ENCODE measurements around the gene CD38.
"Not testable (repeated sequence)": the region's sequence is repeated elsewhere in the genome, so short reads cannot be mapped to it uniquely, and the experiment has no call there.

The CD38 gene

GRCh38 chr4:15762460-15762859 lies 15.7 kb upstream of the CD38 start:
- not testable (repeated sequence) for DNase-seq (ENCODE audit: low read depth, low spot score); H3K36me3 ChIP-seq (ENCODE audit: control insufficient read depth, insufficient read depth, low read length); H3K27ac ChIP-seq (ENCODE audit: low read length); H3K4me1 ChIP-seq (ENCODE audit: control insufficient read depth, insufficient read depth, low read length); H3K9me3 ChIP-seq (ENCODE audit: control insufficient read depth, insufficient read depth, low read length); H3K4me3 ChIP-seq (ENCODE audit: low read length); H3K27me3 ChIP-seq (ENCODE audit: control insufficient read depth, insufficient read depth, low read length)

GRCh38 chr4:15765391-15765790 lies 12.7 kb upstream of the CD38 start:
- H3K4me1 ChIP-seq (ENCODE audit: control insufficient read depth, insufficient read depth, low read length): no peaks in the 10 kb centered on the region
- no peaks in the 10 kb centered on the region for H3K27me3 ChIP-seq (ENCODE audit: control insufficient read depth, insufficient read depth, low read length)
- H3K4me3 ChIP-seq (ENCODE audit: low read length): no peak overlapping the region
- H3K9me3 ChIP-seq (ENCODE audit: control insufficient read depth, insufficient read depth, low read length): no peaks in the 10 kb centered on the region
- no CpG with 5 or more reads among the region's 6 CpGs for WGBS (ENCODE audit: insufficient coverage, insufficient read length)
- DNase-seq (ENCODE audit: low read depth, low spot score): no peak
- H3K27ac ChIP-seq (ENCODE audit: low read length): no peak overlapping the region
- no peaks in the 10 kb centered on the region for H3K36me3 ChIP-seq (ENCODE audit: control insufficient read depth, insufficient read depth, low read length)

DNA sequence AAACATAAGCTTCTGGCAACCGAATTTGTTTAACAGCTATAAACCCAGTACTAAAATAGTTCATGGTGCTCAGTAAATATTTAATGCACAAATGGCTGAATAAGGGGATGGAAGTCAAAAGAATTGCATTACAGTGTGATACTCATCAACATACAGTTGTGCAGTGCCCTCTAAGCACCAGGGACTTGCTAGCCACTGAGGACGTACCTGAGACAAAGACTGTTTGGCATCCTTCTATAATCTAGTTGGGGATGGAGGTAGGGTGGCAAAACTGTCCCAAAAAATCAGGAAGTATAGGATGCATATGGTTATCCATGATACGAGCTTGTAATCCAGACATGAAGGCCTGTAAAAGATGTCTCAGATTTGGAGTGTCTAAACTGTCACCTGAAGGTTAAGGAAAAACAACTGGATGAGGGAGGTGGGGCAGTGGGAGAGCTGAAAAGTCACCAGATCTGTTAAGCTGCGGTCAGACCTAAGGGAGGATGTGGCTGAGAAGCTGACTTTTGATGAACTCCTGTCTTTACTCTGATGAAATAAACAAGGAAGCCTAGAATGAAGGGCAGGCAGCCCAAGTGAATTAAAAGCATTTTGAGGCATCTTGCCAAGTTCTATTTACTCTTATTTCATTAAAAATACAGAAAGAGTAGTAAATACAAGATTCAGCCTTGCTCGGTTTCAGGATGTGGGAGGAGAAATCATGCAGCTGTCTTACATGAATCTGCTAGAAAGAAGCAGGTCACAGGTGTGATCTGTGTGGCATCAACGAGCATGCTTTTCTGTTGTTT lies 12.0 kb upstream of the CD38 start:
- H3K27me3 ChIP-seq (ENCODE audit: control insufficient read depth, insufficient read depth, low read length): no peaks in the 10 kb centered on the region
- H3K9me3 ChIP-seq (ENCODE audit: control insufficient read depth, insufficient read depth, low read length): no peaks in the 10 kb centered on the region
- no peak overlapping the region for H3K27ac ChIP-seq (ENCODE audit: low read length)
- no peak overlapping the region for H3K4me3 ChIP-seq (ENCODE audit: low read length)
- DNase-seq (ENCODE audit: low read depth, low spot score): no peak
- H3K4me1 ChIP-seq (ENCODE audit: control insufficient read depth, insufficient read depth, low read length): no peaks in the 10 kb centered on the region
- WGBS (ENCODE audit: insufficient coverage, insufficient read length): no CpG with 5 or more reads among the region's 6 CpGs
- H3K36me3 ChIP-seq (ENCODE audit: control insufficient read depth, insufficient read depth, low read length): no peaks in the 10 kb centered on the region

DNA sequence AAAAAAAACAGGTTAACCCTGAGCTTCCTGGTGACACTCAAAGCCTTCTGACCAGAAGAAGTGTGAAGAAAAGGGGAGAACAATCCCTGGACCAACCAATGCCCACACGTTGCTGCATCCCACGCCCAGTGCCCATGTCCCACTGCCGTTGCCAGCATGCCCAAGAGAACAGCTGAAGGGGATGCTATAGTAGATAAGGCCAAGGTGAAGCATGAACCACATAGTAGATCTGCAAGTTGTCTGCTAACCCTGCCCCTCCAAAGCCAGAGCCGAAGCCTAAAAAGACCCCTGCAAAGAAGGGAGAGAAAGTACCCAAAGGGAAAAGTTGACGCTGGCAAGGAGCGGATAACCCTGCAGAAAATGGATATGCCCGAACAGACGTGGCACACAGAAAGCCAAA lies 11.3 kb upstream of the CD38 start:
- no peak for DNase-seq (ENCODE audit: low read depth, low spot score)
- H3K9me3 ChIP-seq (ENCODE audit: control insufficient read depth, insufficient read depth, low read length): no peaks in the 10 kb centered on the region
- WGBS (ENCODE audit: insufficient coverage, insufficient read length): no CpG with 5 or more reads among the region's 8 CpGs
- H3K36me3 ChIP-seq (ENCODE audit: control insufficient read depth, insufficient read depth, low read length): no peaks in the 10 kb centered on the region
- no peaks in the 10 kb centered on the region for H3K4me1 ChIP-seq (ENCODE audit: control insufficient read depth, insufficient read depth, low read length)
- no peak overlapping the region for H3K4me3 ChIP-seq (ENCODE audit: low read length)
- no peaks in the 10 kb centered on the region for H3K27me3 ChIP-seq (ENCODE audit: control insufficient read depth, insufficient read depth, low read length)
- H3K27ac ChIP-seq (ENCODE audit: low read length): no peak overlapping the region

DNA sequence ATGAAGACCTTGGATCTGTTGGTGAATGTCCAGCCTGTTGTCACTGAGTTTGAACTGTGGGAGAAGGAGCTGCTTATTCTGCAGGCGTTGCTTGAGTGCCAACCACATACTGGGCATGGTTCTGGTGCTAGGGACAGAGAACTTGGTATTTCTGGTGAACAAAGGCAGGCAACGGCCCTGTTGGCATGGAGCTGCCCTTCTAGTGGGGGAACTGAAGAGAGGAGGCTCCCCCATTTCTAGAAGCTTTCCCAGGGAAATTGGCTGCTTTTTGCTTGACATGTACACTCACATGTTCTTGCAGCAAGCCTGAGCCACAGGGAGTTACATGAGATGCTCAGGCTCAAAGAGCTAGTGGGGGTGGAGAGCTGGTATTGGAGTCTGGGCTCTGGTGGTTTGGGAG lies 8.9 kb upstream of the CD38 start:
- no peaks in the 10 kb centered on the region for H3K27me3 ChIP-seq (ENCODE audit: control insufficient read depth, insufficient read depth, low read length)
- no peaks in the 10 kb centered on the region for H3K9me3 ChIP-seq (ENCODE audit: control insufficient read depth, insufficient read depth, low read length)
- DNase-seq (ENCODE audit: low read depth, low spot score): no peak
- no peak overlapping the region for H3K27ac ChIP-seq (ENCODE audit: low read length)
- WGBS (ENCODE audit: insufficient coverage, insufficient read length): no CpG with 5 or more reads among the region's 2 CpGs
- H3K4me3 ChIP-seq (ENCODE audit: low read length): no peak overlapping the region
- H3K36me3 ChIP-seq (ENCODE audit: control insufficient read depth, insufficient read depth, low read length): no peaks in the 10 kb centered on the region
- H3K4me1 ChIP-seq (ENCODE audit: control insufficient read depth, insufficient read depth, low read length): no peaks in the 10 kb centered on the region

DNA sequence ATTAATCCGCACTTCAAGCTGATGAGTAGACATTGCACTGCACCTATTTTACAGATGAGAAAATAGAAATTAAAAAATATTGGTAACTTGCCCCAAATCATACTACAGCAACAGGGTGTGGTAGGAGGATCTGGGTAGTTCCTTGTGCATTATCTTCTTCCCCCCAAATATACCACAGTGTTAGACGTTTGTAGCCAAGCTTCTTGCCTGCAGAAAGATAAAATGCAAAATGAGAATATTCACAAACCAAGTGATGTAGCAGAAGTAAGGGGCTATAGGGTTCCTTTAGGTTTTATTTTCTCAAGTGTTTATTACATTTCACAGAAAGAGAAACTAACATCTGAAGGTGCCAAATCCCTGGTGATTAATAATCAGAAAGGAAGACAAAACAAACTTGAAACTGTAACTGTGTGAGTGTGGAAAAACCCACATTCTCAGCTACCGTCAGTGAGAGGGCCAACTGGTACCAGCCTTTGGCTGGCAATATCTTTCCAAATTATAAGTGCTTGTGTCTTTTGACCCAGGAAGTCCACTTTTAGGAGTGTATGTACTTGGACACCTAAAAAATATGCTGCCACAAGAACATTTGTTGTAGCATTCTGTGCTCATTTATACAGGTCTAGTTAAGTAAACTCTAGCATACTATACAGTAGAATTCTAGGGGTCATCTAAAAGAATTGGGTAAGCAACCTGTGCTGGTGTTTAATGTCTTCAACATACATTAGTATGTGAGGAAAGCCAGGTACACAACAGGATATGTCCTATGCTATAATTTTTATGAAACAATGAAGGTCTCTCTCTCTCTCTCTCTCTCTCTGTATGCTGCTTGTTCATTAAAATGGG lies 6.7 kb upstream of the CD38 start:
- no peak overlapping the region for H3K27ac ChIP-seq (ENCODE audit: low read length)
- H3K36me3 ChIP-seq (ENCODE audit: control insufficient read depth, insufficient read depth, low read length): no peaks in the 10 kb centered on the region
- no peaks in the 10 kb centered on the region for H3K4me1 ChIP-seq (ENCODE audit: control insufficient read depth, insufficient read depth, low read length)
- H3K9me3 ChIP-seq (ENCODE audit: control insufficient read depth, insufficient read depth, low read length): no peaks in the 10 kb centered on the region
- DNase-seq (ENCODE audit: low read depth, low spot score): no peak
- H3K4me3 ChIP-seq (ENCODE audit: low read length): no peak overlapping the region
- no peaks in the 10 kb centered on the region; the same call in 1 of the 2 replicates for H3K27me3 ChIP-seq (ENCODE audit: control insufficient read depth, insufficient read depth, low read length)
- WGBS (ENCODE audit: insufficient coverage, insufficient read length): no CpG with 5 or more reads among the region's 3 CpGs

DNA sequence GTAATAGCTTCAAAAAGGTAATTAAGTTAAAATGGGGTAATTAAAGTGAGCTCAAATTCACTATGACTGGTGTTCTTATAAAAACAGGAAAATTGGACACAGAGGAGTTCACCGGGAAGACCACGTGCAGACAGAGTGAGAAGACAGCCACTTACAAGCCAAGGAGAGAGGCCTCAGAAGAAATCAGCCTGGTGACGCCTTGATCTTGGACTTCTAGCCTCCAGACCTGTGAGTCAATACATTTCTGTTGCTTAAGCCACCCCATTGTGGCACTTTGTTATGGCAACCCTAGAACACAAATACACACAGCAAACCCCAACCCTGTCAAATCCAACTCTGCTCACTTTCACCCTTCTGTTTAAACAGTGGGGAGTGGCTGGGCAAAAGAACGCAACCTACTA lies 4.1 kb upstream of the CD38 start:
- no peaks in the 10 kb centered on the region for H3K4me1 ChIP-seq (ENCODE audit: control insufficient read depth, insufficient read depth, low read length)
- H3K4me3 ChIP-seq (ENCODE audit: low read length): no peak overlapping the region
- WGBS (ENCODE audit: insufficient coverage, insufficient read length): no CpG with 5 or more reads among the region's 4 CpGs
- peaks cover 14% of the 10 kb centered on the region; the same call in 1 of the 2 replicates for H3K27me3 ChIP-seq (ENCODE audit: control insufficient read depth, insufficient read depth, low read length)
- no peaks in the 10 kb centered on the region for H3K36me3 ChIP-seq (ENCODE audit: control insufficient read depth, insufficient read depth, low read length)
- H3K9me3 ChIP-seq (ENCODE audit: control insufficient read depth, insufficient read depth, low read length): no peaks in the 10 kb centered on the region
- DNase-seq (ENCODE audit: low read depth, low spot score): no peak
- H3K27ac ChIP-seq (ENCODE audit: low read length): no peak overlapping the region

DNA sequence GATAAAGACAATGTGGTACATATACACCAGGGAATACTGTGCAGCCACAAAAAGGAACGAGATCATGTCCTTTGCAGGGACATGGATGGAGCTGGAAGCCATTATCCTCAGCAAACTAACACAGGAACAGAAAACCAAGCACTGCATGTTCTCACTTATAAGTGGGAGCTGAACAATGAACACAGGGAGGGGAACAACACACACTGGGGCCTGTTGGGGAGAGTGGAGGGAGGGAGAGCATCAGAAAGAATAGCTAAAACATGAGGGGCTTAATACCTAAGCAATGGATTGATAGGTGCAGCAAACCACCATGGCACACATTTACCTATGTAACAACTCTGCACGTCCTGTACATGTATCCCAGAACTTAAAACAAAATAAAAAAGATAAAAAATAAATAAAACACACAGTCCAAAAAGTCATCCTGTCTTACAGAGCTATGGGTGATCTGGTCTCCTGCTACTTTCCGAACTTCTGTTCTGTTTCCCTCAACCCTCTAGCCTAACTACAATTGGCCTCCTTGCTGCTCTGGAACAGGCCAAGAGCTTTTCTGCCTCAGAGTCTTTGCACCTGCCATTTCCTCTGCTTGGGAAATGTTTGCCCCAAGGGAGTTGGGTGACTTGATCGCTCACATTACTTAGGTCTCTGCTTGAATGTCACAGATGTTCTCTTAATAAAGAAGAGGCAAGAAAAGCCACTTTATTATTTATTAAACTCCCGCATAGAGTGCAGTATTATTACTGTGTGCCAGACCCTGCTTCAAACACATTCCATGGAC lies 1.1 kb upstream of the CD38 start:
- no peaks in the 10 kb centered on the region for H3K9me3 ChIP-seq (ENCODE audit: control insufficient read depth, insufficient read depth, low read length)
- peaks cover 19% of the 10 kb centered on the region; the same call in 1 of the 2 replicates for H3K27me3 ChIP-seq (ENCODE audit: control insufficient read depth, insufficient read depth, low read length)
- H3K4me1 ChIP-seq (ENCODE audit: control insufficient read depth, insufficient read depth, low read length): no peaks in the 10 kb centered on the region
- WGBS (ENCODE audit: insufficient coverage, insufficient read length): no CpG with 5 or more reads among the region's 5 CpGs
- H3K27ac ChIP-seq (ENCODE audit: low read length): no peak overlapping the region
- H3K36me3 ChIP-seq (ENCODE audit: control insufficient read depth, insufficient read depth, low read length): no peaks in the 10 kb centered on the region
- no peak for DNase-seq (ENCODE audit: low read depth, low spot score)
- H3K4me3 ChIP-seq (ENCODE audit: low read length): no peak overlapping the region

GRCh38 chr4:15777697-15778288 lies 335 bp upstream of the CD38 start:
- Histone ChIP-seq H3K9me3 (ENCODE audit: control insufficient read depth, insufficient read depth, low read length) (no peaks in the 10 kb centered on the region), H3K36me3 (ENCODE audit: control insufficient read depth, insufficient read depth, low read length) (no peaks in the 10 kb centered on the region), H3K27me3 (ENCODE audit: control insufficient read depth, insufficient read depth, low read length) (peaks cover 19% of the 10 kb centered on the region; the same call in 1 of the 2 replicates), H3K4me3 (ENCODE audit: low read length) (no peak overlapping the region; the same call in 1 of the 2 replicates), H3K4me1 (ENCODE audit: control insufficient read depth, insufficient read depth, low read length) (no peaks in the 10 kb centered on the region), H3K27ac (ENCODE audit: low read length) (no peak overlapping the region)
- WGBS (ENCODE audit: insufficient coverage, insufficient read length): no CpG with 5 or more reads among the region's 7 CpGs
- DNase-seq (ENCODE audit: low read depth, low spot score): no peak

DNA sequence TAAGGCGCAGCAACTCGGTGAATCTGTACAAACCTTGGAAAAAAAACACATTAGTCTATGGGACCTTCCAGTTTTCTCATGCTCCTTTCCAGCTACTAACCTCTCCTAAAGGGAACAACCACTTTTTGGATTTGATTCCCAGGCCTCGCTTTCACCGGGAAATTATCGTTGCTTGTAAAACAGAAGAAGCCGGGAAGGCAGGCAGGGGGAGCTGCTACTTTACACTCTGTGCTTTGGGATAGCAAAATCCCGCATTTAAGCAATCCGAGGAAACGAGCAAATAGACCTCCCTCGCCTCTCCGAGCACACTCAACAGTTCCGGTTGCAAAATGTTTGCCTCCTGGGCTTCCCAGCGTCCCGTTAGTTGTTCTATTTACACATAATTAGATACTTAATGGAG lies 1.2 kb downstream of the CD38 start:
- no peaks in the 10 kb centered on the region for H3K4me1 ChIP-seq (ENCODE audit: control insufficient read depth, insufficient read depth, low read length)

More for the DNA sequence above, 1.2 kb downstream of the CD38 start:
- Histone ChIP-seq H3K36me3 (ENCODE audit: control insufficient read depth, insufficient read depth, low read length) (no peaks in the 10 kb centered on the region), H3K9me3 (ENCODE audit: control insufficient read depth, insufficient read depth, low read length) (no peaks in the 10 kb centered on the region), H3K27me3 (ENCODE audit: control insufficient read depth, insufficient read depth, low read length) (peaks cover 19% of the 10 kb centered on the region; the same call in 1 of the 2 replicates), H3K27ac (ENCODE audit: low read length) (no peak overlapping the region), H3K4me3 (ENCODE audit: low read length) (peak overlapping the region; percentile 48; the same call in 1 of the 2 replicates)
- no CpG with 5 or more reads among the region's 14 CpGs for WGBS (ENCODE audit: insufficient coverage, insufficient read length)
- no peak for DNase-seq (ENCODE audit: low read depth, low spot score)
